Caki2 (cell line): ENCODE measurements around the gene CCR6. TPM values are rescaled to one million over a fixed set of nuclear protein-coding genes. Genes with fewer than 3 reads are reported as not detected.
A peak's percentile ranks its signal among the peaks of the same experiment; 100 is the strongest.

ENCODE experiments used
- DNase-seq: peaks from one replicate; pipeline ENCODE4 v3.0.0-alpha.2; 2015; ENCODE audit warnings: low read depth
- in situ Hi-C: cut with HindIII; loops from 2 replicates; pipeline ENCODE4 v1.10.0; 2016; ENCODE audit warnings: low sequenced_read_pairs, low pct_unique_long_range_greater_than_20kb, mixed read lengths
- total RNA-seq: library from RNA; depleted of rRNA; stranded (reverse); fragments of >200 nt; shearing (Covaris generic); gene quantifications from 2 replicates; pipeline ENCODE4 v1.2.3, GENCODE V29; 2014; ENCODE audit warnings: low replicate concordance

The CCR6 gene
- total RNA-seq, 1 experiment from 2014 or later, result 2.1 TPM

GRCh38 chr6:167115054-167115453 lies 7.8 kb upstream of the CCR6 start:
- no peak for DNase-seq
- in situ Hi-C loops, result no loop called here

- no peak for DNase-seq
- in situ Hi-C loops, result no loop called here
Measured at GRCh38 chr6:167116109-167116837, 6.6 kb upstream of the CCR6 start.

- in situ Hi-C loops, result no loop called here
- DNase-seq, result no peak
Measured at GRCh38 chr6:167116838-167117228, 6.1 kb upstream of the CCR6 start.

GRCh38 chr6:167118006-167118405 lies 4.9 kb upstream of the CCR6 start:
- in situ Hi-C loops, result no loop called here
- DNase-seq, result no peak

GRCh38 chr6:167118839-167119238 lies 4.1 kb upstream of the CCR6 start:
- in situ Hi-C loops, result no loop called here
- no peak for DNase-seq

- no peak for DNase-seq
- in situ Hi-C loops, result no loop called here
Measured at GRCh38 chr6:167119670-167120582, 3.0 kb upstream of the CCR6 start.

GRCh38 chr6:167120583-167120903 lies 2.4 kb upstream of the CCR6 start:
- in situ Hi-C loops, result no loop called here
- DNase-seq, result no peak

- in situ Hi-C loops, result no loop called here
- no peak for DNase-seq
Measured at GRCh38 chr6:167121335-167121841, 1.5 kb upstream of the CCR6 start.

- no peak for DNase-seq
- in situ Hi-C loops, result no loop called here
Measured at GRCh38 chr6:167122041-167122826, 662 bp upstream of the CCR6 start.

GRCh38 chr6:167124753-167125152 lies 1.9 kb downstream of the CCR6 start:
- no peak for DNase-seq
- in situ Hi-C loops, result no loop called here

- in situ Hi-C loops, result no loop called here
- DNase-seq, result no peak
Measured at GRCh38 chr6:167125410-167125809, 2.5 kb downstream of the CCR6 start.

- no peak for DNase-seq
- in situ Hi-C loops, result no loop called here
Measured at GRCh38 chr6:167125855-167126349, 3.0 kb downstream of the CCR6 start.

GRCh38 chr6:167127785-167128531 lies 5.1 kb downstream of the CCR6 start:
- in situ Hi-C loops, result no loop called here
- peak; percentile 75 for DNase-seq

GRCh38 chr6:167129159-167129558 lies 6.3 kb downstream of the CCR6 start:
- DNase-seq, result no peak
- in situ Hi-C loops, result no loop called here

- in situ Hi-C loops, result no loop called here
- no peak for DNase-seq
Measured at GRCh38 chr6:167129562-167129961, 6.7 kb downstream of the CCR6 start.

GRCh38 chr6:167130008-167130677 lies 7.2 kb downstream of the CCR6 start:
- DNase-seq, result no peak
- in situ Hi-C loops, result no loop called here
